Lower leg skin (tissue), 3 donors: ENCODE data around the gene TMEM229B.

ENCODE experiments used
- CTCF ChIP-seq, 3 donors: fragments of 450-650 bp; IDR thresholded peaks; one replicate each; pipeline ENCODE4 v1.5.1; 2016; ENCODE audit warnings: antibody characterized with exemption in 3 of 3, mild to moderate bottlenecking in 3 of 3, moderate library complexity in 2 of 3
- POLR2A ChIP-seq, 2 donors: fragments of 450-650 bp; IDR thresholded peaks; one replicate each; pipeline ENCODE4 v1.6.1; 2016 to 2017; ENCODE audit warnings: antibody characterized with exemption in 2 of 2, mild to moderate bottlenecking in 1 of 2, moderate library complexity in 1 of 2

- no peak for TF ChIP-seq CTCF (IDR thresholded peaks at IDR 0.05)
- TF ChIP-seq POLR2A (IDR thresholded peaks at IDR 0.05): no peak
Measured at GRCh38 chr14:67441672-67442071, 46.8 kb downstream of the TMEM229B start.
